H1 (cell line): ENCODE data around the gene NFKBIZ. TPM values are rescaled to one million over a fixed set of nuclear protein-coding genes. Genes with fewer than 3 reads are reported as not detected.

Source experiments
- CTCF ChIA-PET: fragments of 300-600 bp; sonication (Branson Sonifier 250); formaldehyde crosslinking; loops from one replicate; lab custom pipeline; 2021; ENCODE audit not compliant: partially characterized antibody; lab: Charles Lee
- POLR2A ChIA-PET: fragments of 300-600 bp; sonication (Branson Sonifier 250); formaldehyde crosslinking; loops from one replicate; lab custom pipeline; 2021; ENCODE audit warnings: inconsistent platforms; ENCODE audit not compliant: partially characterized antibody; lab: Charles Lee
- DNase-seq, 2 experiments: peaks; one replicate each; pipeline versions ENCODE4 v3.0.0 to v3.0.0-alpha.2; 2010 to 2022; ENCODE audit warnings: low spot score in 2 of 2, low read depth in 1 of 2, mixed read lengths in 1 of 2
- FAIRE-seq: peaks from 2 replicates; lab custom pipeline; 2011; peaks lifted over from hg19 to GRCh38; lab: Jason Lieb, UNC
- H2AFZ ChIP-seq: 2 replicates; pipeline ENCODE4 v1.8.1; 2012; ENCODE audit warnings: low read length, inconsistent platforms
- H2AK5ac ChIP-seq: 2 replicates; pipeline ENCODE4 v1.6.1; 2013; ENCODE audit warnings: low read depth, low read length
- H2BK120ac ChIP-seq: replicated peaks from 2 replicates; pipeline ENCODE3; 2013; ENCODE audit warnings: low read depth, low read length, inconsistent platforms
- H2BK12ac ChIP-seq: 2 replicates; pipeline ENCODE4 v1.6.1; 2013; ENCODE audit warnings: low read depth, low read length
- H2BK15ac ChIP-seq: 2 replicates; pipeline ENCODE4 v1.6.1; 2013; ENCODE audit warnings: low read length
- H2BK20ac ChIP-seq: 2 replicates; pipeline ENCODE4 v1.6.1; 2013; ENCODE audit warnings: low read length
- H2BK5ac ChIP-seq: 2 replicates; pipeline ENCODE4 v1.6.1; 2013; ENCODE audit warnings: low read depth, low read length
- H3K14ac ChIP-seq: 2 replicates; pipeline ENCODE4 v1.6.1; 2013; ENCODE audit warnings: inconsistent platforms; ENCODE audit not compliant: insufficient read length
- H3K18ac ChIP-seq: 2 replicates; pipeline ENCODE4 v1.6.1; 2013; ENCODE audit warnings: low read length; ENCODE audit errors: extremely low read depth
- H3K23ac ChIP-seq: 2 replicates; pipeline ENCODE4 v1.6.1; 2013; ENCODE audit warnings: inconsistent platforms; ENCODE audit not compliant: insufficient read length
- H3K23me2 ChIP-seq: 2 replicates; pipeline ENCODE4 v1.6.1; 2013; ENCODE audit warnings: low read depth, low read length
- H3K27ac ChIP-seq: 2 replicates; pipeline ENCODE4 v1.6.1; 2011; ENCODE audit warnings: low read depth, low read length, inconsistent platforms
- H3K27me3 ChIP-seq, 4 experiments: replicated peaks in 1 of 4; 1 replicate in 1 of 4; 2 replicates in 3 of 4; pipeline versions ENCODE4 v1.6.1 to v1.8.1; 2011 to 2013; ENCODE audit warnings: low read length in 3 of 4, mild to moderate bottlenecking in 3 of 4, inconsistent platforms in 2 of 4, mixed read lengths in 2 of 4, moderate library complexity in 1 of 4; ENCODE audit not compliant: control insufficient read depth in 3 of 4, insufficient read depth in 3 of 4; ENCODE audit errors: extremely low read depth in 1 of 4
- H3K36me3 ChIP-seq, 4 experiments: 2 replicates each; pipeline versions ENCODE4 v1.6.1 to v1.8.1; 2011 to 2013; ENCODE audit warnings: mild to moderate bottlenecking in 4 of 4, low read length in 3 of 4, moderate library complexity in 2 of 4, control low read depth in 1 of 4, inconsistent platforms in 1 of 4; ENCODE audit not compliant: insufficient read depth in 4 of 4, control insufficient read depth in 2 of 4
- H3K4ac ChIP-seq: replicated peaks from 2 replicates; pipeline ENCODE3; 2013; ENCODE audit warnings: low read length, low read depth, mixed read lengths, inconsistent platforms; ENCODE audit not compliant: insufficient read length
- H3K4me1 ChIP-seq, 4 experiments: replicated peaks in 1 of 4; 1 replicate in 1 of 4; 2 replicates in 3 of 4; pipeline versions ENCODE4 v1.6.1 to v1.8.1; 2011 to 2013; ENCODE audit warnings: low read length in 3 of 4, inconsistent platforms in 2 of 4, mixed read lengths in 1 of 4; ENCODE audit not compliant: insufficient read depth in 4 of 4, control insufficient read depth in 3 of 4
- H3K4me2 ChIP-seq, 2 experiments: 2 replicates each; pipeline versions ENCODE4 v1.6.1 to v1.8.1; 2011 to 2013; ENCODE audit warnings: low read depth in 2 of 2, low read length in 2 of 2, control low read depth in 1 of 2, inconsistent platforms in 1 of 2, mild to moderate bottlenecking in 1 of 2; ENCODE audit not compliant: insufficient read depth in 1 of 2
- H3K4me3 ChIP-seq, 4 experiments: fragments of 200-600, 300-600 bp in 1 of 4; sonication (generic), shearing (Covaris generic), sonication (Bioruptor Twin) in 1 of 4; 2 replicates each; pipeline versions ENCODE4 v1.5.1 to v1.8.1; 2011 to 2016; ENCODE audit warnings: low read length in 4 of 4, low read depth in 3 of 4, control low read depth in 2 of 4, inconsistent platforms in 2 of 4, mild to moderate bottlenecking in 2 of 4, mixed read lengths in 1 of 4, moderate library complexity in 1 of 4; ENCODE audit not compliant: insufficient read depth in 2 of 4; ENCODE audit errors: extremely low read depth in 1 of 4
- H3K56ac ChIP-seq: replicated peaks from 2 replicates; pipeline ENCODE3; 2013; ENCODE audit warnings: low read depth, mild to moderate bottlenecking, mixed read lengths, low read length, inconsistent platforms; ENCODE audit not compliant: insufficient read length
- H3K79me1 ChIP-seq: 2 replicates; pipeline ENCODE4 v1.6.1; 2013; ENCODE audit warnings: low read depth, low read length, control low read depth
- H3K79me2 ChIP-seq, 2 experiments: 2 replicates each; pipeline versions ENCODE4 v1.6.1 to v1.8.1; 2012 to 2013; ENCODE audit warnings: low read length in 2 of 2, mild to moderate bottlenecking in 2 of 2, inconsistent platforms in 1 of 2; ENCODE audit not compliant: insufficient read depth in 2 of 2, control insufficient read depth in 1 of 2
- H3K9ac ChIP-seq, 4 experiments: replicated peaks in 1 of 4; 1 replicate in 1 of 4; 2 replicates in 3 of 4; pipeline versions ENCODE4 v1.6.1 to v1.8.1; 2011 to 2013; ENCODE audit warnings: low read depth in 3 of 4, low read length in 3 of 4, control low read depth in 2 of 4, mild to moderate bottlenecking in 2 of 4, moderate library complexity in 2 of 4, inconsistent platforms in 1 of 4; ENCODE audit errors: extremely low read depth in 1 of 4
- H3K9me3 ChIP-seq, 2 experiments: 2 replicates each; pipeline versions ENCODE4 v1.6.1 to v1.8.1; 2012 to 2013; ENCODE audit warnings: mild to moderate bottlenecking in 2 of 2, moderate library complexity in 2 of 2, control low read depth in 1 of 2, inconsistent platforms in 1 of 2, low read depth in 1 of 2, low read length in 1 of 2, mixed read lengths in 1 of 2; ENCODE audit not compliant: insufficient read depth in 2 of 2
- H4K20me1 ChIP-seq, 2 experiments: replicated peaks in 1 of 2; 2 replicates each; pipeline versions ENCODE3 to v1.8.1; 2011 to 2013; ENCODE audit warnings: inconsistent platforms in 2 of 2, low read length in 2 of 2, mild to moderate bottlenecking in 1 of 2; ENCODE audit not compliant: insufficient read depth in 2 of 2, control insufficient read depth in 1 of 2
- H4K5ac ChIP-seq: 2 replicates; pipeline ENCODE4 v1.6.1; 2013; ENCODE audit warnings: low read length, low read depth, mixed read lengths, inconsistent platforms; ENCODE audit not compliant: insufficient read length
- H4K8ac ChIP-seq: 2 replicates; pipeline ENCODE4 v1.8.0; 2013; ENCODE audit warnings: mild to moderate bottlenecking, moderate library complexity, low read length, inconsistent platforms; ENCODE audit not compliant: insufficient read depth; ENCODE audit errors: extremely low read depth
- H4K91ac ChIP-seq: replicated peaks from 2 replicates; pipeline ENCODE3; 2013; ENCODE audit warnings: low read length, mixed read lengths, inconsistent platforms; ENCODE audit not compliant: insufficient read length
- WGBS, 2 experiments: shearing (Covaris generic) in 1 of 2; methylation state at CpG; one replicate each; pipeline versions ENCODE4 v1.1.6 to v1.1.7; 2013 to 2015; ENCODE audit warnings: low lambda C conversion rate in 2 of 2, mixed read lengths in 2 of 2, inconsistent platforms in 1 of 2, low coverage in 1 of 2, missing lambda C conversion rate in 1 of 2; ENCODE audit not compliant: insufficient replicate concordance in 2 of 2, insufficient coverage in 1 of 2, insufficient read length in 1 of 2; ENCODE audit errors: extremely low coverage in 1 of 2, missing lambda C conversion rate in 1 of 2; 5-methylcytosine and 5-hydroxymethylcytosine counted together
- polyA plus RNA-seq, 7 experiments: library from polyadenylated mRNA; depleted of rRNA in 3 of 7; stranded (reverse) in 5 of 7; unstranded in 2 of 7; fragments of >200 nt in 5 of 7; fragments of 200-250 nt in 2 of 7; gene quantifications; 1 replicate in 5 of 7; 2 replicates in 1 of 7; 4 replicates in 1 of 7; pipeline versions ENCODE4 v1.2.1 to v1.2.3, GENCODE V29; 2011 to 2013; ENCODE audit warnings: missing spikeins in 2 of 7, mixed read lengths in 2 of 7
- total RNA-seq: library from RNA; stranded (reverse); fragmentation: NEBNext Ultra II Directional; extraction: Animal tissue kit (Norgen Biotek cat#: 25700); gene quantifications from 2 replicates; pipeline ENCODE4 v1.2.1, GENCODE V29; 2021

The NFKBIZ gene
- total and polyA plus RNA-seq, 2 of the 8 experiments (the other 6 are each of a cell fraction or from before 2014, with no cell fraction given): 7.2 to 24.5 TPM

DNA sequence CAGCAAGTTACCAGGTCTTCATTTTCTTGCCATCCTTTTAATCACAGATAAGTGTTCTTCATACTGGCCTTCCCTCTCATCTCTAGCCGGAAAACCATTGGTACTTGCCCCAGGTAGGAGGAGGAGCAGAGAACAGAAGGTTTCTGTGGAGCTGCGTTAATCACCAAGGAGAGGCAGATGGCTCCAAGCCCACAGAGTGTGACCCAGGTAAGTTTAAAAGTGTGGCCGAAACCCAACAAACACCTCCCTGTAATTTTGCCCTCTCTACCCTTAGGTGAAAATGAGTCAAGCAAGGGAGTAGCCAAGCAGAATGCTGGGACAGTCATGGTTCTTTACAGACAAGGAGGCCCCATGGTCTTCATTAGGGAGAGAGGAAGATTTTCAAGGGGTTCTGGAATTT lies 37.3 kb downstream of the NFKBIZ start:
- Histone ChIP-seq H3K14ac (no peak overlapping the region), H3K23me2 (no peaks in the 10 kb centered on the region), H3K27me3 (no peaks in the 10 kb centered on the region), H2BK5ac (no peak overlapping the region), H3K23ac (no peak overlapping the region), H2BK20ac (no peak overlapping the region), H4K91ac (no peak overlapping the region), H3K4ac (no peak overlapping the region), H3K4me1 (no peaks in the 10 kb centered on the region), H4K5ac (no peak overlapping the region), H2BK15ac (no peak overlapping the region), H4K8ac (no peak overlapping the region), H2BK12ac (no peak overlapping the region), H3K79me2 (no peaks in the 10 kb centered on the region), H3K36me3 (no peaks in the 10 kb centered on the region), H3K56ac (no peak overlapping the region), H2AFZ (no peak overlapping the region), H3K18ac (no peak overlapping the region), H2BK120ac (no peak overlapping the region), H3K4me3 (no peak overlapping the region), H3K27ac (no peak overlapping the region), H3K4me2 (no peak overlapping the region), H3K9ac (no peak overlapping the region), H4K20me1 (no peaks in the 10 kb centered on the region), H3K9me3 (0 out of 4 replicates have a peak, but pooled peaks cover 0 to 3% of the 10 kb centered on the region in 2 experiments), H2AK5ac (no peak overlapping the region), H3K79me1 (no peaks in the 10 kb centered on the region)
- 87% methylated on average over 3 of the region's 3 CpGs; no CpG with 5 or more reads in 1 of the 2 experiments for WGBS, 2 experiments
- POLR2A ChIA-PET: no interaction called here
- CTCF ChIA-PET: no interaction called here
- FAIRE-seq (no peak), DNase-seq (no peak)
